Posterior vena cava (tissue), 2 donors: Measurements from ENCODE around the gene INF2. TPM values are rescaled to one million over a fixed set of nuclear protein-coding genes. Genes with fewer than 3 reads are reported as not detected.
"Not testable (repeated sequence)": the region's sequence is repeated elsewhere in the genome, so short reads cannot be mapped to it uniquely, and the experiment has no call there.

ENCODE experiments used
- DNase-seq: peaks from one replicate; pipeline ENCODE4 v3.0.0-alpha.2; 2020; ENCODE audit warnings: low spot score
- intact Hi-C, 2 donors: fragments of 100-400 bp; cut with DNase I; formaldehyde crosslinking; loops; one replicate each; pipeline versions ENCODE4 v1.14.1 to v1.14.2; 2022 to 2023
- total RNA-seq, 2 donors: library from RNA; stranded (reverse); fragmentation: NEBNext Ultra II Directional; extraction: Animal tissue kit (Norgen Biotek cat#: 25700); gene quantifications; one replicate each; pipeline ENCODE4 v1.2.1, GENCODE V29; 2021
- donor health status: DM: yes; HTN: yes; CAD: no.
- donor health status: DM: yes; HTN: yes; CAD: no.

Gene INF2
- total RNA-seq, 2 donors from 2014 or later: 70.5 to 78.7 TPM

GRCh38 chr14:104739546-104740516 lies 50.4 kb downstream of the INF2 start:
- no peak for DNase-seq
- intact Hi-C loops: no loop called here

GRCh38 chr14:104741108-104741802 lies 51.8 kb downstream of the INF2 start:
- intact Hi-C loops: no loop called here

GRCh38 chr14:104741803-104742251 lies 52.4 kb downstream of the INF2 start:
- intact Hi-C loops: no loop called here
- DNase-seq: no peak

More at GRCh38 chr14:104741108-104741802, 51.8 kb downstream of the INF2 start:
- no peak for DNase-seq

- intact Hi-C loops: no loop called here
- DNase-seq: no peak
Measured at GRCh38 chr14:104742586-104743455, 53.4 kb downstream of the INF2 start.

GRCh38 chr14:104743461-104744380 lies 54.3 kb downstream of the INF2 start:
- intact Hi-C loops: no loop called here
- DNase-seq: no peak

GRCh38 chr14:104744484-104744883 lies 55.1 kb downstream of the INF2 start:
- no peak for DNase-seq
- intact Hi-C loops: no loop called here

GRCh38 chr14:104745431-104745830 lies 56.0 kb downstream of the INF2 start:
- no peak for DNase-seq
- intact Hi-C loops: no loop called here

- intact Hi-C loops: no loop called here
- no peak for DNase-seq
Measured at GRCh38 chr14:104746071-104746545, 56.7 kb downstream of the INF2 start.

GRCh38 chr14:104746934-104747481 lies 57.6 kb downstream of the INF2 start:
- intact Hi-C loops: no loop called here
- DNase-seq: no peak

- no peak for DNase-seq
- intact Hi-C loops: no loop called here
Measured at GRCh38 chr14:104747876-104748275, 58.5 kb downstream of the INF2 start.

GRCh38 chr14:104749111-104749649 lies 59.8 kb downstream of the INF2 start:
- intact Hi-C loops: no loop called here
- no peak for DNase-seq

- intact Hi-C loops: no loop called here
- no peak for DNase-seq
Measured at GRCh38 chr14:104750056-104750752, 60.8 kb downstream of the INF2 start.

GRCh38 chr14:104750753-104751057 lies 61.3 kb downstream of the INF2 start:
- intact Hi-C loops, DNase-seq: not testable (repeated sequence)

- no peak for DNase-seq
Measured at GRCh38 chr14:104751539-104752422, 62.4 kb downstream of the INF2 start.

GRCh38 chr14:104752423-104752734 lies 63.0 kb downstream of the INF2 start:
- no peak for DNase-seq
- intact Hi-C loops: no loop called here

More at GRCh38 chr14:104751539-104752422, 62.4 kb downstream of the INF2 start:
- intact Hi-C loops: no loop called here

- DNase-seq: peak; percentile 100
- intact Hi-C loops: no loop called here
Measured at GRCh38 chr14:104752735-104753527, 63.5 kb downstream of the INF2 start, which contains the start of gene SIVA1. Gene SIVA1, plus strand, starts transcription at chr14:104753147. Its CDS starts 55 bp downstream, at chr14:104753202.
